HG02571 (cell line): ENCODE results near the gene F2RL1.
"Not testable (repeated sequence)": the region's sequence is repeated elsewhere in the genome, so short reads cannot be mapped to it uniquely, and the experiment has no call there.

Experiments used
- ATAC-seq: cut with Tn5 transposase; IDR thresholded peaks from one replicate; pipeline ENCODE4 v1.9.1; 2021; ENCODE audit warnings: mild to moderate bottlenecking, moderate library complexity; ENCODE audit not compliant: unreplicated experiment

The F2RL1 gene

DNA sequence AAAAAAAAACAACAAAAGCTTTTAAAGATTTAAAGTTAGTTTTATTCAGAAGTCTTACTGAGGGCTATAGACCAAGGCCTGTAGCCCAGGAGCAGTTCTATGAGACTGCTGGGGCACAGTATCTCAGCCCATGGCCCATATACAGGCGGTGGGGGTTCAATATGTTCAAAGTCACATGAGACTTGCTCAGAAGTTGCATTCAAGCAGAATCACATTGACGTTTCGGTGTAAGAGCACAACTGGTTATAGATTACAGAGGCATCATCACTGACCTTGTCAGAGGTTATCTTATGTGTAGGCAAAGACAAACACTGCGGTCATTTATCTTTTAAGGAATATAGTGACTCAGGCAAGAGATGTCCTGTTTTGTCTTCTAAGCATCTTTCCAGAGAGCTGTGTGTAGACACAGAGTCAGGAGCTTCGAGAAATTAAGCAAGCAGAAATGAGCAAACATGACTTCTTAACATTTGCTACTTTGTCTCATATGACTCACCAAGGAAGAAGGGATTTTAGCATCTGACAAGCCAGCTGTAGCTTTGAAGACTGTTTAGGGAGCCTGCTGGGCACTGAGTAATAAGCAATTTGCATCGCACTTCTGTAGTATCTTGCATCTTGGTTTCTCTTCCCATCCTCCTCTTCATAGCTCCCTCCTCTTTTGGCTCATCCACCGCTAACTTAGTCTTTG is 12.9 kb upstream of the F2RL1 start:
- ATAC-seq, result peak; percentile 64

DNA sequence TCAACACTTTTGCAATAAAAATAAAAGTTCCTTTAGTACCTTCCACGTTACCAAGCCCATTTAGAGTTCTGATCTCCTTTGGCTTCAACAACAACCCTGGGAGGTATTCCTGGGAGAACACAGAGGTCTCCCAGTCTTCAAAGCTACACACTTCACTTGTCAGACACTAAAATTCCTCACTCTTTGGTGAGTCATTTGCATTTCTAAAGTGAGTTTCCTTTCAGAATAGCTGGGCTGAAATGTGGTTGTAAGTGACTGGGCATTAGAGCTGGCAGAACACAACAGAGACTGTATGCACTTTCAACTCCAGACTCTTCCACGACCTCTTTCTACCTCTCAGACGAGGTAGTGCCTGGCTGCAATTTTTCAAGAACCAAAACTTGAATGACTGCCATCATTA is 11.5 kb upstream of the F2RL1 start:
- ATAC-seq, result no peak

DNA sequence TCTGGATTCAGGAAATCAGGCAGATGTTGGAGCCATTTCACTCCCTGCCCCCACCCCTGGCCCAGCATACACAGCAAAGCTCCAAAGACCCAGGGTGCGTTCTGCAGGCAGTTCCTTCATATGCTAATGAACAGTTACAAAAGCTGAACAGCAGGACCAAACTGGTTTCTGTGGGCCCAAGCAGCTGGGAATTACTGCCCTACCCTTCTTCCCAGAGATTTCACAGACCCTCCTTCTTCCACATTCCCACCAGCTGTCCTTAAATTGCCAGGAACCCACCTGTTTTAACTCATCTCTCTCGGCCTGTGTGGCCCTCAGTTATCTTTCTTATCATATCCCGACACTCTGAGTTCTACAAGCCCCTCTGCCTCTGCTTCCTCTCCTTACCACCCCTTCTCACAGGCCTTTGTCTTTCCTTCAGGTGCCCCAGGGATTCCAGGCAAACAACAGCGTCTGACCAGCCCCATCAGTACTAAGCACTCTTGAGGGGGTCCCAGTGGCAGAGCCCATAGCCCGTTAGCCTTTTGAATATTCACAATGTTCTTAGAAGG is 10.6 kb upstream of the F2RL1 start:
- no peak for ATAC-seq

DNA sequence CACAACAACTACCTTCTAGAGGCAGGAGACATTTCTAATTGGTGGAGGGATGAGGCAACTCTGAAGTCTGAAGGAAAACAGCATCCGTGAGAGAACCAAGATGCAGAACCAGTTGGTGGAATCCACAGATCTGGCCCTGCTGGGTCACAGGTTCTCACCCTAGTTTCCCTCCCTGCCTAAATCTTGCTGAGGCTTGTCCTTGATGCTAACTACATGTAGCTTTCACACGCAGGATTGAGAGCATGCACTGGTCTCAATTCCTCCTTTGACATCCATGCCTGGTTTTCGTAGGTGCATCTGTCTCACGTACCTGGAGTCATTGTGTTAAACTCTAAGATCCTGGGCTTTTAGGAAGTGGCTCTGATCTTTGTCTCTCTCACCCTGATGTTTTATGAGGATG is 9.7 kb upstream of the F2RL1 start:
- ATAC-seq, result no peak

DNA sequence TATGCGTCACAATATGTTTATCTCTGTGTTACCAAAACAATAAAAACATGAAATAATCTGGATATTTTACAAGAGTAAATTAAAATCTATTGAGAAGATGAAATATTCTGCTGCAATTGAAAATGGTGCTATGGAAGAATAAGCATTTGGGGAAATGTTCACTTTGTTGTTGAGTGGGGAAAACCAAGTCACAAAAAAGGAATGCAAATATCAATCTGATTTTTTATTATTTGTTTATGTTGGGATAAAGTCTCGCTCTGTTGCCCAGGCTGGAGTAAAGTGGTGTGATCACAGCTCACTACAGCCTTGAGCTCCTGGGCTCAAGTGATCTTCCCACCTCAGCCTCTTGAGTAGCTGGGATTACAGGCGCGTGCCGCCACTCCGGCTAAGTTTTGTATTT is 8.6 kb upstream of the F2RL1 start:
- ATAC-seq, result no peak

DNA sequence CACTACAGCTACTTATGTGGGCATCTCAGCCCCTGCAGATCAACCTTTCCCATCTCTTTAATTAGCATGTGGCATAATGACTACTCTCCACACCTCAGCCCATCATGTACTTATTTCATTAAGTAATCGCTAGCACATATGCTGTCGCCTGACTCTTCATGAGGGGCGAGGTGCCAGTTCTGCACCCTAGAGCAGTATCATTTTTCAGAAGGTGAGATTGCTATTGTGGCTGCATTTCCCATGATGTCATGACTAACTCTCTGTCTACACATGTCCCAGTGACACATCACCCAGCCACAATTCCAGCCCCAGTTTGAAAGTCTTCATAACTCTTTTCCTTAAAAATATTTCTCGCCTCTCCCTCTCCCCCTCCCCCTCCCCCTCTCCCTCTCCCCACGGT is 7.6 kb upstream of the F2RL1 start:
- no peak for ATAC-seq

DNA sequence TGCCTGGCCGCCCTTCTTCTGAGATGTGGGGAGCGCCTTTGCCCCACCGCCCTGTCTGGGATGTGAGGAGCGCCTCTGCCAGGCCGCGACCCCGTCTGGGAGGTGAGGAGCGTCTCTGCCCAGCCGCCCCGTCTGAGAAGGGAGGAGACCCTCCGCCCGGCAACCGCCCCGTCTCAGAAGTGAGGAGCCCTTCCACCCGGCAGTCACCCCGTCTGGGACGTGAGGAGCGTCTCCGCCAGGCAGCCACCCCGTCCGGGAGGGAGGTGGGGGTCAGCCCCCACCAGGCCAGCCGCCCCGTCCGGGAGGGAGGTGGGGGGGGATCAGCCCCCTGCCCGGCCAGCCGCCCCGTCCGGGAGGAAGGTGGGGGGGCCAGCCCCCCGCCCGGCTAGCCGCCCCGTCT is 6.6 kb upstream of the F2RL1 start:
- ATAC-seq, result not testable (repeated sequence)

DNA sequence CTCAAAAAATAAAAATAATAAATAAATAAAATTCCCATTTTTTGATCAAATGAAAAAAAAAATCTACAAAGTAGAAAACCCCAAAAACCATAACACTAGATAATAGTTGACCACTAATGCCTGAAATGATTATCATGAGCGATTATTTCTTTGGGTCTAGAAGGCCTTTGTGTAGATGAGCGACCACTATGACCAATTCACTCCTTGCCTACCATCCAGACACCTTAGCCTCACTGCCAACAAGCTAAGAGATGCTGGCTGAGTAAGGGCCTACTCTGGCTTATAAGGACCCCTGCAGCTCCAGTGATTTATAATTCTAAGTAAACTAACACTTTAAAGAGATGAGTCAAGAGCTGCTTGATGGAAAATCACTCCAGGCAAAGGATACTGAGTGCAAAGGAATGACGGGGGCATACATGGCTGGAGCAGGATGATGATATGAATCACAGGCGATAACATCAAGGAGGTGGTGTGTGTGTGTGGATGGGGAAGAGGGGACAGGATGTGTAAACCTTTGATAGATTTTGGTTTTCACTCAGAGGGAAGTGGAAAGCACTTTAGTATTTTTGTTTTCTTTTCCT is 4.8 kb upstream of the F2RL1 start:
- no peak for ATAC-seq

DNA sequence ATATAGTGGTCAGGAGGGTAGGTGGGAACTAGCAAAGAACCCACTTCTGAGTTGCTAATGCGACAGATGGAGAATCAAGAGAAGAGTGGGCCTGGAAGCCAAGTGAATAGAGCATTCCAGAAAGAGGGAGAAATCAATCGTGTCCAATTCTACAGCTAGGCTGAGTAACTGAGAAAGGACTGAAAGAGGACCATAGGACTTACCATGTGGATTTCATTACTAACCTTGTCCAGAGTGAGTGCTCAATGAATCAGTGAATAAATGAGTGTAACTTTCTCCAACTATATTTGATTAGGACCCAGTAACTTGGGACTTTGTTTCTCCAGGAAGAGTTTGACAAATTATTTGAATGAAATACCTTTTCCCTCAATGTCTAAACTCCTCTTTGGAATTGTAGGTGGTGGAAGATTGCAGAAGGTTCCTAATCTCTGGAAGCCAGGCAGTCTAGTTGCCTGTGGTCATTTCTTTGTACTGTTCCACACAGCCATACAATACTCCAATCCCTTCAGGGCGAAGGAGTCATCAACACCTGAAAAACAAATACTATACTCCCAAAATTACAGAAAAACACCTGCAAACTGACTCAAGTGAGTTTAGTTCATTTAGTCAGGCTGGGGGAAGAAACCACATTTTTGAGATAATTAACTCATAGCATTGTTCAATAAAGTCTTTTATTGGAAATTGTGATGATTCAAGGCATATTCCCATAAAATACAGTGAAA is 2.6 kb upstream of the F2RL1 start:
- ATAC-seq, result no peak

DNA sequence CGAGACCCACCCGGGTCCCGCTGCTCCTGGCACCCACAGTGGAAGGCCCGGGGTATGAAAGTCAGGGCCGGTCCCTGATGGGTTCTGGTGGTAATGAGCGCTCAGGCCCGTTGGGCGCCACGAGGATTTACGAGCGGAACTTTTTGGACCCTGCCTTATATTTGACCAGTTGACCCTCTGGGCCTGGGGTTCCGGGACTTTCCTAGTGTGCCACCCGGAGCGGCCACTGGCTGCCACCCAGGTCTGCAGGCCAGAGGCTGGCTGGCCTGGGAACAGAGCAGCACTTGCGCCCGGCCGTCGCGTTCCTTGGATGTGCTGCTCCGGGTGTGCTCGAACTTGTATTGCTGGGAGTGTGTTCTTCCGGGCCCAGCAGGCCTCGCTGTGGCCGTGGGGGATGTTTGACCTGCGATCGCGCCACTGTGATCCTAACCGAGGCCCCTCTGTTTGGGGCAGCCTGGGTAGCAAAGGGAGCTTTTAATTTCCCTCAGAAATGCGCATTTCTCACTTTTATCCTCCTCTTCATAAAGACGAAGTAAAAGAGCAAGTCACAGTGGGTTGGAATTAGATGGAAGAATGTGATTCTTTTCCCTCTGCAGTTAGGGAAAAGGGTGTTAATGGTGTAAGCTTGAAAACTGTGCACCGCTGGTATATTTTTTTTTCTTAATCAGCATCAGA is 1.2 kb downstream of the F2RL1 start:
- ATAC-seq, result no peak

DNA sequence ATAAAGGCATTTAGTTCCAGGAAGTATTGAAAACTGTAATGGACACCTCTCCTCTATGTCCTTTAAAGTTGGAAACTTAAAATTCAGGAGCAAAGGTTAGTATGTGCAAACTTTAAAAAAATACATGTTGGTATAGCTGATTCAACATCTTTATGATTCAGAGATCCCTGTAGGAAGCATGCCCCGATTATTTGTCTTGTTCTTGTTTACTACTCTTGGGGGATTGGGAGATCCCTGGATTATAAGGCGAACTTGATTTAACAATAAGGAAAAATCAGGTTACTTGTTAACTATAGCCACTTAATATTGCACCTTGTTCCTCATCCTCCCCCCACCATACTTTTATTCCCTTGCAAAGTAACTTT is 1.7 kb downstream of the F2RL1 start:
- ATAC-seq, result no peak

DNA sequence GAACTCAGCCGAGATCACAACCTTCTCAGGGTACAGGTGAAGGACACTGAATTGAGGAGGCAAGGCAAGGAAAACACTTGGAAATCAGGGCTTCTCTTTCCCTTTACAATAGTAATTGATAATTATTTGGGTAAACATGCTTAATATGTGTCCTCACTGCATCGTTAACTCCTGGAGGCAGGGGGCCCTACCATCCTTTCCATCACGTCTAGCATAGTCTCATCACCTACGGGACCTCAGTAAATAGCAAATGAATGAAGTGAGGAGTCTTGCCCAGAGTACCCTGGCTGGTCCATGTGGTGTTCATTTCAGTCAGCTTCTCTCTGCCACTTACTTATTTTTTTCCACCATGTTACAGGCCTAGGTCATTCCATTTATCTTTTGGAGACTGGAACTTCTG is 2.3 kb downstream of the F2RL1 start:
- ATAC-seq, result no peak

DNA sequence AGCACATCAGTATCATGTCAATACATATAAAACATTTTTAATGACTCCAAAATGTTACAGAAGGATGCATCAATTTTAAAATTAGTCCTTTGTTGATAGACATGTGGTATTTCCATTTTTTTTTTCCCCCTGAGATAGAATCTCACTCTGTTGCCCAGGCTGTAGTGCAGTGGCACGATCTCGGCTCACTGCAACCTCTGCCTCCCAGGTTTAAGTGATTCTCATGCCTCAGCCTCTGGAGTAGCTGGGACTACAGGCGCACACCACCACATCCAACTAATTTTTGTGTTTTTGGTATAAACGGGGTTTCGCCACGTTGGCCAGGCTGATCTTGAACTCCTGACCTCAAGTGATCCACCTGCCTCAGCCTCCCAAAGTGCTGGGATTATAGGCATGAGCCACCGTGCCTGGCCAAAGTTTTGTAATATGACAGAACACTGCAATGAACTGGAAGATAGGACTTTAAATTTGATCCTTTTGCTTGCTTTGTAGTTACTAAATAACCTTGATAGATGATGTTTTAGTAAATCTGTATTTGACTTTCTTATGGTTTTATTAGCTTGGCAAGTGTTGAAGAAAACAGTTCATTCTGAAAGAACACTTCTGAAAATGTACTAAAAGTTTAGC is 3.4 kb downstream of the F2RL1 start:
- not testable (repeated sequence) for ATAC-seq

DNA sequence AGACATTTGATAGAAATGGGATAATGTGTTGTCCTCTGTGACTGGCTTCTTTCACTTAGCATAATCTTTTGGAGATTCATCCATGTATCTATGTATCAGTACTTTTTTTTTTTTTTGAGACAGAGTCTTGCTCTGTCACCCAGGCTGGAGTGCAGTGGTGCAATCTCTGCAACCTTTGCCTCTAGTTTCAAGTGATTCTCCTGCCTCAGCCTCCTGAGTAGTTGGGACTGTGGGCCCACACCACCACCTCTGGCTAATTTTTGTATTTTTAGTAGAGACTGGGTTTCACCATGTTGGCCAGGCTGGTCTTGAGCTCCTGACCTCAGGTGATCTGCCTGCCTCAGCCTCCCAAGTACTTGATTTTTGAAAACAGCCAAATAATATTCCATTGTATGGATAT is 7.6 kb downstream of the F2RL1 start:
- not testable (repeated sequence) for ATAC-seq

DNA sequence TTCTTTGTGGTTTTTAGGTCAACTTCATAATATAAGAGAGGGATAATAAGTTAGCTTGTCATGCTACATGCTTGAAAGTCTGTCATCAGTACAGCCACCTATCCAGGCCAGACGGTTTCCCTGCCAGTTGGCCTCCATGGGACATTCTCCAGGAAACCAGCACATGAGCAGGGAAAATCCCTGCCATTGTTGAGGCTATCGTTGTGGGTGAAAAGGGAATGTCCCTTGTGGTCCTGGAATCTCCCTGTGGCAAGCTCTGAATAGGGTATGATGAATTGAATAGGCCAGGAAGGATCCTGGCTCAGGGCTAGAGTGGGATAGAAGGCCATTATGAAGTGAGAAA is 12.3 kb downstream of the F2RL1 start:
- no peak for ATAC-seq

DNA sequence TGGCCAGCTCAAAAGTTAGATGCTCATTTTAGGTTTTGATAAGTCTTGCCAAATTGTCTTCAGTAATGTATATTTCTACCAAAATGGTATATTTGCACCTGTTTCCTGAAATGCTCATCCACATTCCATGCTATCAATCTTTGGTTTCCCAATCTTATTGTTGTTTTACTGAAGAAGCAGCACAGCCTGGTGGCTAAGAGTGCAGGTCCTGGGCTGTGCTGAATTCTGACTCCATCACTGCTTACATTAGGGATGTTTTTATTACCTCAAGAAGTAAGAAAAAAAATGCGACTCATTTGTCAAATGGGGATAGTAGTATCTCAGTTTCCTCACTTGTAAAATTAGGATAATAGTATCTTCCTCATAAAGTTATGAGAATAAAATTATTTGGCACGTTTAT is 17.4 kb downstream of the F2RL1 start:
- ATAC-seq, result no peak

DNA sequence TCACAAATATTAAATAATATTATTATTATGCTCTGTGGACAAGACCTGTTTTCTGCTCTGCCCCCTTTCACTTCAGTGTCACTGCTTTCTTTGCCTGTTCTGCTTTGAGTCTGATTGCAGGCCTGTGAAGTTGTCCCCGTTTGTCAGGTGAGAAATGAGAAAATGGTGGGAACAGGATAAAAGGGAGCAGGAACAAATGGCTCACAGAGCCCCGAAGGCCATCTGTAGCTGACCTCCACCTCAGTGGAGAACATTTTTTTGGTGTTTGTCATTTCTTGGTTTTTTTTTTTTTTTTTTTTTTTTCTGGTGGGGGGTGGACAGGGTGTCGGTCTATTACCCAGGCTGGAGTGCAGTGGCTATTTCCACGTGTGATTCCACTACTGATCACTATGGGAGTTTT is 17.8 kb downstream of the F2RL1 start:
- ATAC-seq, result no peak

DNA sequence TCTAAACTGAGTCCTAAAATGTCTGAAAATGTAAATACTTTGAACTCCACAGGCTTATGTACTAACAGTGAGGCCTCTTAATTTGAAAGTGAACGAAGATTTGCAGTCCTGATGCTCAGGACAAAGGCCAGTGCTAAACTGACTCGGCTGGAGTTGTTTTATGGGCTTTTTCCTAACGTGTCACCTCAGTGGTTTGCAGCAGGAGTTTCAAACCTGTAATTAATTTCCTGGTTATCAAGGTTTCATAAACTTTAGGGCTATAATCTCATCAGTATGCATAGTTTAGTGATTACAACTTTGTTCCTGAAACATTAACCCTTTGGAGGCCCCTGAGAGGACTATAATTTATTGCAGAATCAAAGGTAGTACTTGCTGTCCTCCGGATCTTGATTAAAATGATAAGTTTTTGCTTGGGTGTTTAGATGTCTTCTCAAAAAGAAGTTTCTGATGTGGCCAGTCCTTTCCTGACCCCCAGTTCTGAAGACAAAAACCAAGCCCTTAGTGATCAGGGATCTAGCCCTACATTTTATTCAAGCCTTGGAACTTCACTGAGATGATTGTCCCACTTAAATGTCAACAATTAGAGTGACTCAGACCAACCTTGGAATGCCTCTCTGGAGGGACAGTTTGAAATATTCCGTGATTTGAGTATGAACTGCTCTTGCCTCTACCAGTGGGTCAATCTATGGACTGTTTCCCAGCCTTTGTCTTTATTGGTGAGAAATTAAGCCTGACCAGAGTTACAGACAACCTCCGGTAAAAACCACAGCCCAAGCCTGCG is 19.8 kb downstream of the F2RL1 start:
- ATAC-seq, result no peak

DNA sequence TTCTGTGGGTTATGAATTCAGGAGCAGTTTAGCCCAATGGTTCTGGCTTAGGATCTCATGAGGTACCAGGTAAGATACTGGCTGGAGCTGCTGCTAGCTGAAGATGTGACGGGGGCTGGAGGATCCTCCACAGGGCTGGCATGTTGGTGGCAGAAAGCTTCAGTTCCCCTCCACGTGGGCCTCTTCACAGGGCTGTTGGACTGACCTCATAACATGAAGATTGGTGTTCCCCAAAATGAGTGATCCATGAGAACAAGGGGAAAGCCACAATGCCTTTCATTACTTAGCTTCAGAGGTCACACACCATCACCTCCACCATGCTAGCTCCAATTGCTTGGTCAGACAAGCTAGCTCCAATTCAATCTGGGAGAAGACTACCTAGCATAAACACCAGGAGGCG is 22.5 kb downstream of the F2RL1 start:
- ATAC-seq, result no peak

DNA sequence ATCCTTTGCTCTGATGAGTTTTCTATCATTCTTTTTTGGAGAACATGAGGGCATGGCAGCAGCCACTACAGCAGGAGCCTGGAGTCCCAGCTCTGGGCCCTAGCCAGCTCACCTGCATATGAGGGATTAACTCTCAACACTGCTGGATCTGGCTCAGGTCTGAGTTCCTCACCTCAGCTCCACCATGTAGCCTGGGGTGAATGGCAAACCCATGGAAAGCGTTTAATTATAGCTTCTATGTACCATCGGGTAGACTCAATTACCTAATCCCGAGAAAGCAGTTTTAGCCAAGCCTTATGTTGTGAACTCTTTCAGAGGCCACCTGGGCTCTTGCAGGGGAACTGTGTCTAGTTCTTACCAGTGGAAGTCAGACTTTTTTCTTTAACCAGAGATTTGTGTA is 27.1 kb downstream of the F2RL1 start:
- no peak for ATAC-seq
